HCT116 (cell line): ENCODE data around the gene TECTA. TPM values are rescaled to one million over a fixed set of nuclear protein-coding genes. Genes with fewer than 3 reads are reported as not detected.

Source experiments
- ATAC-seq: fragments of 200-7000 bp; cut with Tn5 transposase; 2 replicates; pipeline ENCODE4 v1.9.1; 2020; ENCODE audit warnings: mild to moderate bottlenecking, moderate library complexity
- BruUV-seq: library from RNA; stranded (reverse); fragments of 400-500 nt; replicated peaks from 2 replicates; lab custom pipeline; 2021; lab: Mats Ljungman, UMichigan
- CTCF ChIA-PET: fragments of 300-600 bp; sonication (Branson Sonifier 250); formaldehyde crosslinking; loops from one replicate; lab custom pipeline; 2021; ENCODE audit warnings: antibody characterized with exemption; lab: Charles Lee
- POLR2A ChIA-PET: fragments of 300-600, 350-600 bp; sonication (Branson Sonifier 250); formaldehyde crosslinking; loops from one replicate; lab custom pipeline; 2021; ENCODE audit warnings: antibody characterized with exemption; lab: Charles Lee
- RAD21 ChIA-PET, 2 experiments: fragments of 300-600 bp; sonication (Branson Sonifier 250); formaldehyde crosslinking; loops; one replicate each; lab custom pipeline; 2023; ENCODE audit warnings: low total read pairs in 2 of 2; ENCODE audit not compliant: uncharacterized antibody in 2 of 2, unreplicated experiment in 2 of 2, low non-redundant PET in 1 of 2; lab: Charles Lee
- DNase-seq: peaks from one replicate; pipeline ENCODE4 v3.0.0-alpha.2; 2010; ENCODE audit warnings: low read depth, low spot score
- H2AFZ ChIP-seq: fragments of 200-600 bp; shearing (Covaris generic), sonication (generic); 2 replicates; pipeline ENCODE4 v1.6.1; 2017; ENCODE audit warnings: low read depth, mixed run types, mixed read lengths, antibody characterized with exemption, low read length; ENCODE audit not compliant: poor library complexity, severe bottlenecking
- H3K27ac ChIP-seq: 2 replicates; pipeline ENCODE4 v1.5.1; 2012; ENCODE audit warnings: low read depth, low read length
- H3K27me3 ChIP-seq: fragments of 200-600 bp; sonication (generic); 2 replicates; pipeline ENCODE4 v1.6.1; 2016; ENCODE audit warnings: mixed run types, low read length, mixed read lengths; ENCODE audit not compliant: insufficient read depth
- H3K36me3 ChIP-seq, 2 experiments: fragments of 200-500 bp in 1 of 2; fragments of 200-600 bp in 1 of 2; sonication (Bioruptor generic) in 1 of 2; sonication (generic) in 1 of 2; 2 replicates each; pipeline versions ENCODE4 v1.5.1 to v1.6.1; 2014 to 2016; ENCODE audit warnings: low read length in 2 of 2, inconsistent platforms in 1 of 2, mixed read lengths in 1 of 2, mixed run types in 1 of 2; ENCODE audit not compliant: insufficient read depth in 2 of 2, control insufficient read depth in 1 of 2
- H3K4me1 ChIP-seq, 2 experiments: fragments of 200-600 bp in 1 of 2; sonication (generic) in 1 of 2; 2 replicates each; pipeline versions ENCODE4 v1.5.1 to v1.6.1; 2012 to 2017; ENCODE audit warnings: low read length in 2 of 2, inconsistent platforms in 1 of 2, mild to moderate bottlenecking in 1 of 2, mixed read lengths in 1 of 2, mixed run types in 1 of 2, moderate library complexity in 1 of 2; ENCODE audit not compliant: insufficient read depth in 2 of 2, control insufficient read depth in 1 of 2
- H3K4me2 ChIP-seq: fragments of 200-600 bp; sonication (generic); 2 replicates; pipeline ENCODE4 v1.6.1; 2017; ENCODE audit warnings: mixed run types, low read length, mixed read lengths
- H3K4me3 ChIP-seq, 2 experiments: fragments of 200-600 bp in 1 of 2; sonication (generic) in 1 of 2; replicated peaks in 1 of 2; 2 replicates each; pipeline ENCODE4 v1.5.1; 2011 to 2016; ENCODE audit warnings: low read length in 2 of 2, control low read depth in 1 of 2, low read depth in 1 of 2, mild to moderate bottlenecking in 1 of 2, mixed read lengths in 1 of 2, mixed run types in 1 of 2
- H3K79me2 ChIP-seq: fragments of 200-600 bp; sonication (generic); 2 replicates; pipeline ENCODE4 v1.6.1; 2017; ENCODE audit warnings: mild to moderate bottlenecking, mixed run types, low read length, moderate library complexity, mixed read lengths; ENCODE audit not compliant: insufficient read depth
- H3K9ac ChIP-seq: fragments of 200-600 bp; sonication (generic); 2 replicates; pipeline ENCODE4 v1.6.1; 2016; ENCODE audit warnings: low read length, mixed read lengths
- H3K9me2 ChIP-seq: fragments of 200-600 bp; sonication (generic), shearing (Covaris generic); 2 replicates; pipeline ENCODE4 v1.6.1; 2017; ENCODE audit warnings: mixed run types, mild to moderate bottlenecking, moderate library complexity; ENCODE audit not compliant: insufficient read depth
- H3K9me3 ChIP-seq, 2 experiments: fragments of 200-500 bp in 1 of 2; fragments of 200-600 bp in 1 of 2; sonication (Bioruptor generic) in 1 of 2; sonication (generic) in 1 of 2; 2 replicates each; pipeline ENCODE4 v1.6.1; 2014 to 2017; ENCODE audit warnings: low read length in 2 of 2, mixed read lengths in 2 of 2, inconsistent platforms in 1 of 2, low read depth in 1 of 2, mild to moderate bottlenecking in 1 of 2, mixed run types in 1 of 2, moderate library complexity in 1 of 2; ENCODE audit not compliant: control insufficient read depth in 1 of 2, insufficient read depth in 1 of 2
- H4K20me1 ChIP-seq: fragments of 200-600 bp; sonication (generic), shearing (Covaris generic); 2 replicates; pipeline ENCODE4 v1.6.1; 2017; ENCODE audit warnings: mixed run types, mild to moderate bottlenecking, moderate library complexity; ENCODE audit not compliant: insufficient read depth
- CBX3 ChIP-seq: IDR thresholded peaks from 2 replicates; pipeline ENCODE4 v1.6.1; 2012; ENCODE audit warnings: low read depth
- CEBPB ChIP-seq: IDR thresholded peaks from 2 replicates; pipeline ENCODE4 v1.6.1; 2012; ENCODE audit warnings: low read depth
- EGR1 ChIP-seq: IDR thresholded peaks from 2 replicates; pipeline ENCODE4 v1.6.1; 2012; ENCODE audit warnings: low read depth
- FOSL1 ChIP-seq: IDR thresholded peaks from 2 replicates; pipeline ENCODE4 v1.6.1; 2012; ENCODE audit warnings: low read depth
- SIN3A ChIP-seq: IDR thresholded peaks from 2 replicates; pipeline ENCODE4 v1.6.1; 2012; ENCODE audit warnings: low read depth
- TCF7L2 ChIP-seq: IDR thresholded peaks from 2 replicates; pipeline ENCODE4 v1.7.0; 2011; ENCODE audit warnings: borderline replicate concordance, inconsistent platforms; ENCODE audit not compliant: insufficient read depth, insufficient read length; ENCODE audit errors: extremely low read depth
- ZFX ChIP-seq: fragments of 450-650 bp; IDR thresholded peaks from 2 replicates; pipeline ENCODE4 v1.6.1; 2017
- intact Hi-C: fragments of 100-400 bp; cut with micrococcal nuclease; formaldehyde crosslinking; loops from 2 replicates; pipeline ENCODE4 v1.10.0; 2022
- total RNA-seq: library from RNA; stranded (reverse); gene quantifications from one replicate; pipeline ENCODE4 v1.2.1, GENCODE V29; 2021; ENCODE audit not compliant: unreplicated experiment
- TF ChIP-seq, protein P1 (sequence below): IDR thresholded peaks from 2 replicates; pipeline ENCODE4 v1.6.1; 2012
- TF ChIP-seq, protein P2 (sequence below), 3 experiments: fragments of 200-600 bp in 1 of 3; sonication (generic) in 1 of 3; IDR thresholded peaks in 2 of 3; conservative IDR thresholded peaks in 1 of 3; 2 replicates each; pipeline ENCODE4 v1.5.1; 2012 to 2017; ENCODE audit warnings: low read depth in 2 of 3, low read length in 2 of 3, antibody characterized with exemption in 1 of 3, borderline replicate concordance in 1 of 3, control low read depth in 1 of 3, mild to moderate bottlenecking in 1 of 3, mixed read lengths in 1 of 3, mixed run types in 1 of 3, moderate library complexity in 1 of 3; ENCODE audit not compliant: insufficient read depth in 1 of 3
- TF ChIP-seq, protein P3 (sequence below): IDR thresholded peaks from 2 replicates; pipeline ENCODE4 v1.6.1; 2011; ENCODE audit warnings: mild to moderate bottlenecking, low read length, moderate library complexity; ENCODE audit not compliant: insufficient replicate concordance; ENCODE audit errors: extremely low read depth

Gene TECTA
- total RNA-seq, 1 experiment from 2014 or later: 0.81 TPM

DNA sequence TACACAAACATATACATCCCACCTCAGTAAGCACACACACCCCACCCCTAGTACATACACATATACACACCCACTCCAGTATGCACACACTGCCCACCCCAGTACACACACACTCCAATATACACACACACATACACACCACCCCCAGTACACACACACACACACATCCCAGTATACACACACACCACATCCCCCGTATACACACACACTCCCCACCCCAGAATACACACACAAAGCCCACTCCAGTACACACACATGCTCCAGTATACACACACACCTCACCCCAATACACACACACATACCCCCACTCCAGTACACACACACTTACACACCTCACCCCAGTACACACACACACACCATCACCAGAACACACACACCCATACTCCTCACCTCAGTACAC, 7.4 kb downstream of the TECTA start:
- intact Hi-C loops: no loop called here
- Histone ChIP-seq H3K9me3 (no peaks in the 10 kb centered on the region), H3K9me2 (no peaks in the 10 kb centered on the region), H3K79me2 (no peaks in the 10 kb centered on the region), H3K27ac (no peak overlapping the region), H3K9ac (no peak overlapping the region), H3K4me2 (no peak overlapping the region)
- POLR2A ChIA-PET: no interaction called here
- CTCF ChIA-PET: no interaction called here
- RAD21 ChIA-PET: no interaction called here
- no TSS peak for BruUV-seq
- TF ChIP-seq, protein P1, sequence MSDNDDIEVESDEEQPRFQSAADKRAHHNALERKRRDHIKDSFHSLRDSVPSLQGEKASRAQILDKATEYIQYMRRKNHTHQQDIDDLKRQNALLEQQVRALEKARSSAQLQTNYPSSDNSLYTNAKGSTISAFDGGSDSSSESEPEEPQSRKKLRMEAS: no peak
- TF ChIP-seq, all 23 proteins: peak for 0
- no peak overlapping the region for H3K4me3 ChIP-seq
- H3K27me3 ChIP-seq: peaks cover 8% of the 10 kb centered on the region; the same call in 1 of the 2 replicates
- DNase-seq (no peak), ATAC-seq (no peak)
- no peaks in the 10 kb centered on the region for H4K20me1 ChIP-seq
- H2AFZ ChIP-seq: no peak overlapping the region
- H3K36me3 ChIP-seq: no peaks in the 10 kb centered on the region
- 0 out of 4 replicates have a peak, but pooled peaks cover 0 to 3% of the 10 kb centered on the region in 2 experiments for H3K4me1 ChIP-seq

- Histone ChIP-seq H2AFZ (no peak overlapping the region), H3K9ac (no peak overlapping the region), H3K4me1 (0 out of 4 replicates have a peak, but pooled peaks cover 0 to 3% of the 10 kb centered on the region in 2 experiments), H3K9me2 (no peaks in the 10 kb centered on the region), H3K9me3 (no peaks in the 10 kb centered on the region), H3K4me3 (no peak overlapping the region), H4K20me1 (no peaks in the 10 kb centered on the region), H3K79me2 (no peaks in the 10 kb centered on the region), H3K27ac (no peak overlapping the region), H3K4me2 (no peak overlapping the region), H3K36me3 (no peaks in the 10 kb centered on the region), H3K27me3 (peaks cover 8% of the 10 kb centered on the region; the same call in 1 of the 2 replicates)
- POLR2A ChIA-PET: no interaction called here
- no peak for DNase-seq
- no peak for ATAC-seq
- no TSS peak for BruUV-seq
- CTCF ChIA-PET: no interaction called here
- intact Hi-C loops: no loop called here
- TF ChIP-seq FOSL1 (no peak), ZFX (no peak), CBX3 (no peak), CEBPB (no peak), TCF7L2 (no peak), EGR1 (no peak), SIN3A (no peak)
- TF ChIP-seq, protein P2, sequence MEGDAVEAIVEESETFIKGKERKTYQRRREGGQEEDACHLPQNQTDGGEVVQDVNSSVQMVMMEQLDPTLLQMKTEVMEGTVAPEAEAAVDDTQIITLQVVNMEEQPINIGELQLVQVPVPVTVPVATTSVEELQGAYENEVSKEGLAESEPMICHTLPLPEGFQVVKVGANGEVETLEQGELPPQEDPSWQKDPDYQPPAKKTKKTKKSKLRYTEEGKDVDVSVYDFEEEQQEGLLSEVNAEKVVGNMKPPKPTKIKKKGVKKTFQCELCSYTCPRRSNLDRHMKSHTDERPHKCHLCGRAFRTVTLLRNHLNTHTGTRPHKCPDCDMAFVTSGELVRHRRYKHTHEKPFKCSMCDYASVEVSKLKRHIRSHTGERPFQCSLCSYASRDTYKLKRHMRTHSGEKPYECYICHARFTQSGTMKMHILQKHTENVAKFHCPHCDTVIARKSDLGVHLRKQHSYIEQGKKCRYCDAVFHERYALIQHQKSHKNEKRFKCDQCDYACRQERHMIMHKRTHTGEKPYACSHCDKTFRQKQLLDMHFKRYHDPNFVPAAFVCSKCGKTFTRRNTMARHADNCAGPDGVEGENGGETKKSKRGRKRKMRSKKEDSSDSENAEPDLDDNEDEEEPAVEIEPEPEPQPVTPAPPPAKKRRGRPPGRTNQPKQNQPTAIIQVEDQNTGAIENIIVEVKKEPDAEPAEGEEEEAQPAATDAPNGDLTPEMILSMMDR (IDR thresholded peaks at IDR 0.05 in 2 of 3, conservative IDR thresholded peaks at IDR 0.05 in 1 of 3; ENCODE audit: borderline replicate concordance in 1 of 3, insufficient read depth in 1 of 3, low read depth in 2 of 3, low read length in 2 of 3): no peak
- TF ChIP-seq, protein P3, sequence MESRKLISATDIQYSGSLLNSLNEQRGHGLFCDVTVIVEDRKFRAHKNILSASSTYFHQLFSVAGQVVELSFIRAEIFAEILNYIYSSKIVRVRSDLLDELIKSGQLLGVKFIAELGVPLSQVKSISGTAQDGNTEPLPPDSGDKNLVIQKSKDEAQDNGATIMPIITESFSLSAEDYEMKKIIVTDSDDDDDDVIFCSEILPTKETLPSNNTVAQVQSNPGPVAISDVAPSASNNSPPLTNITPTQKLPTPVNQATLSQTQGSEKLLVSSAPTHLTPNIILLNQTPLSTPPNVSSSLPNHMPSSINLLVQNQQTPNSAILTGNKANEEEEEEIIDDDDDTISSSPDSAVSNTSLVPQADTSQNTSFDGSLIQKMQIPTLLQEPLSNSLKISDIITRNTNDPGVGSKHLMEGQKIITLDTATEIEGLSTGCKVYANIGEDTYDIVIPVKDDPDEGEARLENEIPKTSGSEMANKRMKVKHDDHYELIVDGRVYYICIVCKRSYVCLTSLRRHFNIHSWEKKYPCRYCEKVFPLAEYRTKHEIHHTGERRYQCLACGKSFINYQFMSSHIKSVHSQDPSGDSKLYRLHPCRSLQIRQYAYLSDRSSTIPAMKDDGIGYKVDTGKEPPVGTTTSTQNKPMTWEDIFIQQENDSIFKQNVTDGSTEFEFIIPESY: no peak
- RAD21 ChIA-PET: no interaction called here
Observed at GRCh38 chr11:121109471-121109870, 8.4 kb downstream of the TECTA start.
